CD4-positive, alpha-beta memory T cell (primary cell): ENCODE measurements around the gene SPRED2. TPM values are rescaled to one million over a fixed set of nuclear protein-coding genes. Genes with fewer than 3 reads are reported as not detected.
A peak's percentile ranks its signal among the peaks of the same experiment; 100 is the strongest.

Source experiments
- CTCF ChIA-PET: fragments of 350-600 bp; sonication (Branson Sonifier 250); formaldehyde crosslinking; loops from one replicate; lab custom pipeline; 2021; ENCODE audit warnings: inconsistent platforms; ENCODE audit not compliant: partially characterized antibody; lab: Charles Lee
- POLR2A ChIA-PET: fragments of 350-600 bp; sonication (Branson Sonifier 250); formaldehyde crosslinking; loops from one replicate; lab custom pipeline; 2021; ENCODE audit not compliant: partially characterized antibody; lab: Charles Lee
- DNase-seq, 5 donors: peaks; one replicate each; pipeline versions ENCODE4 v3.0.0 to v3.0.0-alpha.2; 2020 to 2022; ENCODE audit warnings: mixed read lengths in 1 of 5
- H3K27ac ChIP-seq: one replicate; pipeline ENCODE4 v1.7.0; 2013; ENCODE audit warnings: low read depth, low read length
- H3K27me3 ChIP-seq: 2 replicates; pipeline ENCODE4 v1.7.0; 2013; ENCODE audit warnings: mild to moderate bottlenecking, low read length, moderate library complexity; ENCODE audit not compliant: insufficient read depth
- H3K36me3 ChIP-seq: 2 replicates; pipeline ENCODE4 v1.7.0; 2013; ENCODE audit warnings: mild to moderate bottlenecking, low read length, moderate library complexity; ENCODE audit not compliant: insufficient read depth
- H3K4me1 ChIP-seq: 2 replicates; pipeline ENCODE4 v1.7.0; 2013; ENCODE audit warnings: mild to moderate bottlenecking, low read length, moderate library complexity; ENCODE audit not compliant: insufficient read depth
- H3K4me3 ChIP-seq, 2 donors: one replicate each; pipeline ENCODE4 v1.7.0; 2013; ENCODE audit warnings: low read length in 2 of 2, mild to moderate bottlenecking in 1 of 2
- H3K9me3 ChIP-seq, 2 donors: one replicate each; pipeline ENCODE4 v1.7.0; 2013; ENCODE audit warnings: low read length in 2 of 2, control low read depth in 1 of 2; ENCODE audit not compliant: control insufficient read depth in 1 of 2
- H3K27ac Mint-ChIP-seq, 7 donors: one replicate each; pipeline ENCODE4 v1.8.0; 2020 to 2021; ENCODE audit warnings: mixed read lengths in 7 of 7, mild to moderate bottlenecking in 6 of 7, inconsistent platforms in 3 of 7, moderate library complexity in 3 of 7
- H3K27me3 Mint-ChIP-seq, 2 donors: one replicate each; pipeline ENCODE4 v1.8.0; 2020 to 2021; ENCODE audit warnings: mixed read lengths in 2 of 2
- H3K36me3 Mint-ChIP-seq, 2 donors: one replicate each; pipeline ENCODE4 v1.8.0; 2020 to 2021; ENCODE audit warnings: mixed read lengths in 2 of 2, inconsistent platforms in 1 of 2, mild to moderate bottlenecking in 1 of 2
- H3K4me1 Mint-ChIP-seq, 4 donors: one replicate each; pipeline ENCODE4 v1.8.0; 2020 to 2021; ENCODE audit warnings: mixed read lengths in 4 of 4, mild to moderate bottlenecking in 1 of 4
- H3K4me3 Mint-ChIP-seq, 8 donors: one replicate each; pipeline ENCODE4 v1.8.0; 2020 to 2021; ENCODE audit warnings: mixed read lengths in 8 of 8, mild to moderate bottlenecking in 7 of 8, moderate library complexity in 6 of 8, inconsistent platforms in 3 of 8
- H3K9me3 Mint-ChIP-seq, 8 donors: one replicate each; pipeline ENCODE4 v1.8.0; 2020 to 2021; ENCODE audit warnings: mixed read lengths in 8 of 8, mild to moderate bottlenecking in 5 of 8, inconsistent platforms in 3 of 8, moderate library complexity in 1 of 8
- intact Hi-C: fragments of 100-400 bp; cut with micrococcal nuclease; formaldehyde crosslinking; loops from one replicate; pipeline ENCODE4 v1.15.1; 2023
- polyA plus RNA-seq, 2 donors: library from polyadenylated mRNA; unstranded; fragments of 300-500 nt; fragmentation: Illumina TruSeq; gene quantifications; one replicate each; pipeline ENCODE4 v1.2.3, GENCODE V29; 2021
- total RNA-seq, 2 experiments: library from RNA; stranded (reverse); gene quantifications; one replicate each; pipeline ENCODE4 v1.2.3, GENCODE V29; 2021

SPRED2 gene
- total and polyA plus RNA-seq, 4 experiments from 2014 or later: 0.27 to 1.3 (median 0.62) TPM

DNA sequence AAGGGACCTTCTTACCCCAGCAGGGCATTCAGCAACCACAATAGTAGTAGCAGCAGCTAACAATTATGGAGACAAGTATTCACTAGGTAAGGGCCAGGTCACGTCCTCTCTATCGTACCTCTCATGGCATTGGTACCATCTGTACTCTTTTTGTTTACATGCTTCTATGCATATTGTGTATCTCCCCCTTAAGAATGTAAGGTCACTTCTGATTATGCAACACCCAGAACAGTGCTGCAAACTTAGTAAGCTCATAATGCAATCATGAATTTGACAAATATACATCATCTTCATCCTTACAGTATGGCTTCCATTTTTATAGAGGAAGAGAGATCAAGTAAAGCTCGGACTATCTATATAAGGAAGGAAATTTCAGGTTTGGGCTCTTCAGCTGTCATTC lies 46.1 kb downstream of the SPRED2 start:
- Mint-ChIP-seq H3K27me3 (no peaks in the 10 kb centered on the region), H3K9me3 (no peaks in the 10 kb centered on the region), H3K4me1 (peaks cover 12 to 39% (median 22%) of the 10 kb centered on the region in 4 donors), H3K4me3 (no peak overlapping the region), H3K36me3 (no peaks in the 10 kb centered on the region), H3K27ac (no peak overlapping the region)
- H3K27ac ChIP-seq: no peak overlapping the region
- H3K27me3 ChIP-seq: no peaks in the 10 kb centered on the region
- no peaks in the 10 kb centered on the region for H3K9me3 ChIP-seq
- H3K36me3 ChIP-seq: no peaks in the 10 kb centered on the region
- CTCF ChIA-PET: no interaction called here
- H3K4me1 ChIP-seq: peaks cover 21% of the 10 kb centered on the region
- intact Hi-C loops: no loop called here
- POLR2A ChIA-PET: no interaction called here
- DNase-seq: no peak
- H3K4me3 ChIP-seq: no peak overlapping the region

- H3K4me3 Mint-ChIP-seq: no peak overlapping the region
- no peaks in the 10 kb centered on the region for H3K9me3 ChIP-seq
- no peaks in the 10 kb centered on the region for H3K36me3 Mint-ChIP-seq
- peaks cover 12 to 40% (median 21%) of the 10 kb centered on the region in 4 donors for H3K4me1 Mint-ChIP-seq
- peaks cover 23% of the 10 kb centered on the region for H3K4me1 ChIP-seq
- CTCF ChIA-PET: interaction anchor here (0.7 to 1.3 kb wide), 9 partner anchors 9 to 190 kb away, joined by 3 to 4 read pairs (median 4); no protein-coding TSS in a partner anchor
- peak overlapping the region in 2 of 7 donors; percentile 56 to 86 for H3K27ac Mint-ChIP-seq
- no peak overlapping the region for H3K4me3 ChIP-seq
- H3K27me3 ChIP-seq: no peaks in the 10 kb centered on the region
- POLR2A ChIA-PET: no interaction called here
- no peak overlapping the region for H3K27ac ChIP-seq
- intact Hi-C loops: loop anchor here (2.0 kb wide), 1 partner anchor 47 kb away; no protein-coding TSS in a partner anchor
- H3K9me3 Mint-ChIP-seq: no peaks in the 10 kb centered on the region
- H3K27me3 Mint-ChIP-seq: no peaks in the 10 kb centered on the region
- no peaks in the 10 kb centered on the region for H3K36me3 ChIP-seq
- no peak for DNase-seq
Measured at GRCh38 chr2:65383541-65384488, 48.6 kb downstream of the SPRED2 start.

DNA sequence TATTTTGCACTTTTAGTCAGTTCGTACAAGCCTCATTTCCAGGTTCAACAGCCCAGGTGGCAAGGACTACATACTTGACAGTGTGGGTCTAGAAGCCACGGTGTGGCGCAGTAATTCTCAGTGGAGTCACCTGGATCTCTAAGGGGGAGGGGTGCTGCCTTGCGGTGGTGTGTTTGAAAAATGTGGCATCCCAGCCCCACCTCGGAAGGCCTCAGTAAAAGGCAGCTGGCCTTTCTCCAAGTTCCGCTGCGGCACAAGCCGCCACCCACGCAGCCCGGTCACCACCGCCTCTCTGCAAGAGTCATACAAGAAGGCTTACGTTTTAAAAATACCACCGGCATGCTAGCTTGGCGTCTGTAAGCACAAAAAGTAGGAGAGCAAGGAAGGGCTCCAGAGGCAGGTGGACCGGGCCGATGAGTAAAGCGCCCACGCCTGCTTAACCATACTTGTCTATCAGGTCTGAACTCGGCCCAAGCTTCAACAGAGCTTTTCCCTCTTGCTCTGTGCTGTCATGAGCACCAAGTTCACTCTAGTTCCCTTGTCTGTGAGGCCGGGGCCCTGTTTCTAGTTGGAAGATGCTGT lies 49.5 kb downstream of the SPRED2 start:
- Mint-ChIP-seq H3K4me3 (peak overlapping the region; percentile 60 to 87 (median 78)), H3K36me3 (no peaks in the 10 kb centered on the region)
- intact Hi-C loops: loop anchor here (1.0 to 2.0 kb wide), 2 partner anchors 48 to 170 kb away; no protein-coding TSS in a partner anchor

GRCh38 chr2:65382323-65382722 lies 50.1 kb downstream of the SPRED2 start:
- intact Hi-C loops: loop anchor here (1.0 to 2.0 kb wide), 2 partner anchors 48 to 171 kb away; no protein-coding TSS in a partner anchor
- Mint-ChIP-seq H3K36me3 (no peaks in the 10 kb centered on the region), H3K27ac (peak overlapping the region in 2 of 7 donors; percentile 81 to 84), H3K9me3 (no peaks in the 10 kb centered on the region), H3K4me1 (peaks cover 11 to 40% (median 21%) of the 10 kb centered on the region in 4 donors), H3K27me3 (no peaks in the 10 kb centered on the region), H3K4me3 (peak overlapping the region in 5 of 8 donors; percentile 78 to 87 (median 80))
- H3K36me3 ChIP-seq: no peaks in the 10 kb centered on the region
- no peaks in the 10 kb centered on the region for H3K27me3 ChIP-seq
- H3K4me3 ChIP-seq: no peak overlapping the region
- H3K9me3 ChIP-seq: no peaks in the 10 kb centered on the region
- H3K27ac ChIP-seq: no peak overlapping the region
- ChIA-PET CTCF (interaction anchor here (0.6 to 1.3 kb wide), 3 partner anchors 8 to 117 kb away, joined by 3 to 4 read pairs (median 3); no protein-coding TSS in a partner anchor), POLR2A (no interaction called here)
- no peak for DNase-seq
- peaks cover 23% of the 10 kb centered on the region for H3K4me1 ChIP-seq

More for the DNA sequence above, 49.5 kb downstream of the SPRED2 start:
- Histone ChIP-seq H3K36me3 (no peaks in the 10 kb centered on the region), H3K4me3 (no peak overlapping the region), H3K4me1 (peaks cover 23% of the 10 kb centered on the region), H3K27me3 (no peaks in the 10 kb centered on the region), H3K9me3 (no peaks in the 10 kb centered on the region), H3K27ac (no peak overlapping the region)
- no peaks in the 10 kb centered on the region for H3K27me3 Mint-ChIP-seq
- peak; percentile 69 to 80 (median 73) for DNase-seq
- H3K4me1 Mint-ChIP-seq: peaks cover 11 to 40% (median 21%) of the 10 kb centered on the region in 4 donors
- POLR2A ChIA-PET: no interaction called here
- H3K9me3 Mint-ChIP-seq: no peaks in the 10 kb centered on the region
- CTCF ChIA-PET: interaction anchor here (0.7 to 1.3 kb wide), 9 partner anchors 8 to 191 kb away, joined by 3 to 4 read pairs (median 4); no protein-coding TSS in a partner anchor
- peak overlapping the region; percentile 72 to 87 (median 84) for H3K27ac Mint-ChIP-seq

DNA sequence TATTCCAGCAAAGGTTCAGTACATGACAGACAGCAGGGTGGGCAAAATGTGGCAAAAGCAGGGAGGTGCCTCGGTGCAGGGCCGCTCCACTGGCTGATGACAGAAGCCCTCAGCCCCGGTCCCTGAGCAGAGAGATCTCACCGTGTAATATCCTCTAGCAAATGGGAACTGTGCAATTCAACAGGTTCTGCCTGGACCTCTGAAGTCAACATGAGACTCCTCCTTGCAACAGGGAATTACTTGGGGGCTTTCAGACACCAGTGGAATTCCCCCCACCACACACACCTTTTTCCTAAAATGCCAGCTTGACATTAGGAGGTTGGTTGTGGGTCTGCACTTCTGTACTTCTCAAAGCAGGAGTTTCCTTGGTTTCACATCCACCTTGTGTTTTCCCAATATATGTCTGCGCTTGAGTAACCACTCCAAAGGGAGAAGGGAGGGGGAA lies 50.8 kb downstream of the SPRED2 start:
- Histone ChIP-seq H3K4me3 (no peak overlapping the region), H3K27ac (no peak overlapping the region), H3K36me3 (no peaks in the 10 kb centered on the region), H3K4me1 (peaks cover 23% of the 10 kb centered on the region), H3K9me3 (no peaks in the 10 kb centered on the region), H3K27me3 (no peaks in the 10 kb centered on the region)
- Mint-ChIP-seq H3K4me1 (peaks cover 11 to 40% (median 21%) of the 10 kb centered on the region in 4 donors), H3K4me3 (peak overlapping the region in 1 of 8 donors; percentile 12), H3K27ac (no peak overlapping the region), H3K36me3 (no peaks in the 10 kb centered on the region), H3K27me3 (no peaks in the 10 kb centered on the region), H3K9me3 (no peaks in the 10 kb centered on the region)
- POLR2A ChIA-PET: no interaction called here
- intact Hi-C loops: loop anchor here (1.0 to 2.0 kb wide), 2 partner anchors 49 to 172 kb away; no protein-coding TSS in a partner anchor
- no peak for DNase-seq
- CTCF ChIA-PET: interaction anchor here (0.6 kb wide), 1 partner anchor 47 kb away, joined by 3 read pairs; no protein-coding TSS in a partner anchor

DNA sequence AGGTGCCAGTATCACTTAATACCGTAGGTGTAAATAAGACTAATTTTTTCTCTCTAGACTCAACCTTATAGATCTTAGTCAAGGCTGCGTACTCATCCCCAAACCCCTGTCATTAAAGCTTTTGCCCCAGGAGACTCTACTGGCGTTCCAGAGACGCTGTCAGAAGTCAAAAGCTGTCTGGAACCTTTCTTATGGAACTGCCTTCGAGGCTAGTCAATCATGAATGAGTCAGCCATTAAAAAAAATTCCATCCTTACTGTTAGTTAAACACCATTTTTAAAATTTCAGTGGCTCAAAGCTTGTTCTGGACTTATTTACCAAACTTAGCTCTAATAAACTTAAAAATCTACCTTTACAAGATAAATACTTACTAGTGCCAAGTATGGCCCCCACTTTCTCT lies 52.1 kb downstream of the SPRED2 start:
- no peaks in the 10 kb centered on the region for H3K27me3 ChIP-seq
- peaks cover 0 to 2% (median 0%) of the 10 kb centered on the region in 8 donors for H3K9me3 Mint-ChIP-seq
- H3K27me3 Mint-ChIP-seq: no peaks in the 10 kb centered on the region
- CTCF ChIA-PET: no interaction called here
- peaks cover 23% of the 10 kb centered on the region for H3K4me1 ChIP-seq
- H3K4me3 Mint-ChIP-seq: no peak overlapping the region
- no peak overlapping the region for H3K27ac Mint-ChIP-seq
- H3K9me3 ChIP-seq: no peaks in the 10 kb centered on the region
- intact Hi-C loops: no loop called here
- H3K36me3 Mint-ChIP-seq: no peaks in the 10 kb centered on the region
- H3K27ac ChIP-seq: no peak overlapping the region
- H3K4me3 ChIP-seq: no peak overlapping the region
- DNase-seq: no peak
- no peaks in the 10 kb centered on the region for H3K36me3 ChIP-seq
- H3K4me1 Mint-ChIP-seq: peaks cover 11 to 40% (median 22%) of the 10 kb centered on the region in 4 donors
- POLR2A ChIA-PET: no interaction called here
